ENCODE results near the gene NCL.

DNA sequence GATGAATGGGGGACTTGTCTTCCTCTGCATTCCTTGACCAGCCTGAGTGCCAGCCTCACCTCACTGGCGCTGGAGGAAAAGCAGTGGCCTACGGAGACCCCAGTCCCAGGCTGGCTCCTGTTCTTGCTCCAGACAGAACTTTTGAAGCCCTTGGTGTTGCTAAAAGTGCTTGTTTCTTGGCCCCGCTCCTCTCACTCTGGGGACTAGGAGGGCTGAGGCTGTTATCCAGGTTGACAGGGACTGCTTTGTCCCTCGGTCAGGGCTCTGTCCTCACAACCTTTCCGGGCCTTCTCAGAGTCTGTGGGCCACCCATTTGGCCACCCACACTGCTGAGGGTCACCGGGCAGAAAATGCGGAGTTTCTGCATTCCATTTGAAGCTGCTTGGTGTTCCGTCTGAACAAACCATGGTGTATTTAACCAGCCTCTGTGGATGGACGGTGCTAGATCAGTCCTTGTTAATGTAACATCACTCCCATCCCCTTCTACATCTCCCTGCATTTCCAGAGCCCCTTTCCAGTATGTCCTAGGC, 43.2 kb downstream of the NCL start:
- TF ChIP-seq POLR2A (IDR thresholded peaks at IDR 0.05) = no peak
- TF ChIP-seq CTCF (IDR thresholded peaks at IDR 0.05) = no peak

All from esophagus squamous epithelium (tissue), 4 donors.